ENCODE results near the gene KRTDAP. TPM values are rescaled to one million over a fixed set of nuclear protein-coding genes. Genes with fewer than 3 reads are reported as not detected.

The KRTDAP gene
- total and polyA plus RNA-seq, 9 of the 15 experiments (the other 6 are each of a cell fraction or from before 2014, with no cell fraction given) = not detected

DNA sequence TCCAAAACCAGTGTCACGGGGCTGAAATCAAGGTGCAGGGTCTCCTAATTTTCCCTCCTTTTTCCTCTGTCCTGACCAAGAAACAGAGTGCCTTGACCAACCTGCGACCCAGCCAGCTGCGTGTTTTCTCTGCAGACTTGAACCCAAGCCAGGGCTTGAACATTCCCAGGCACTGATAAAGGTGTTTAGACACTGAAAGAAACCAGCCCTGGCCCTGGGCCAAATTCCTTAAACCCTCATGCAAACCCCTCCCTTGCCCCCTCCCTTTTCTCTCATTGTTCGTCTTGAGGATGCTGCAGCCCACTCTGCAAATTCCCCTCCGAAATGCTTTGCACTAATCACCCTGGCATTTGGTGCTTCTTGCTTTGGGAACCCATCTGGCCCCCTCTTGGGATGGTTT lies 51.7 kb downstream of the KRTDAP start:
- no peaks in the 10 kb centered on the region for H3K36me3 ChIP-seq (ENCODE audit: control insufficient read depth, insufficient read depth, low read length)
- ChIA-PET CTCF (ENCODE audit: low intra/inter-chr PET ratio) (no interaction called here), POLR2A (interaction anchor here (1.5 to 2.1 kb wide), 2 partner anchors 8 to 12 kb away, joined by 4 to 6 read pairs; no protein-coding TSS in a partner anchor)
- no peaks in the 10 kb centered on the region for H3K79me2 ChIP-seq (ENCODE audit: control insufficient read depth, insufficient read depth, low read length)
- H4K20me1 ChIP-seq (replicated peaks; ENCODE audit: control insufficient read depth, insufficient read depth, low read length) = no peaks in the 10 kb centered on the region
- no peak overlapping the region for H3K4me3 ChIP-seq
- no peaks in the 10 kb centered on the region for H3K9me3 ChIP-seq (replicated peaks; ENCODE audit: control insufficient read depth, insufficient read depth, low read depth, low read length)
- H3K9me1 ChIP-seq (ENCODE audit: control insufficient read depth, insufficient read depth, low read length) = no peaks in the 10 kb centered on the region
- H3K27me3 ChIP-seq (ENCODE audit: control insufficient read depth in 2 of 2, insufficient read depth in 2 of 2, low read length in 2 of 2) = peaks cover 17 to 48% of the 10 kb centered on the region in 2 experiments
- TF ChIP-seq SMC3 (conservative IDR thresholded peaks at IDR 0.05; ENCODE audit: insufficient read depth, low read depth, low read length) = no peak
- peak; percentile 42; the same call in 1 of the 2 replicates for TF ChIP-seq NFIX (CRISPR knock-in tag; IDR thresholded peaks at IDR 0.05; ENCODE audit: low read depth)
- peak; percentile 93 for TF ChIP-seq NFIC (IDR thresholded peaks at IDR 0.05)
- H3K9ac ChIP-seq (ENCODE audit: insufficient read depth in 1 of 2, low read depth in 2 of 2, low read length in 2 of 2) = no peak overlapping the region
- no TSS peak for BruUV-seq (replicated peaks)
- DNase-seq (ENCODE audit: extremely low read depth in 1 of 4, low spot score in 3 of 4) = peak in 1 of 4 experiments; percentile 38
- in situ Hi-C loops (cut with MboI) = no loop called here
- peaks cover 15 to 17% of the 10 kb centered on the region in 2 experiments; a peak in 4 of 5 replicates for H3K4me1 ChIP-seq (replicated peaks in 1 of 2; ENCODE audit: control insufficient read depth in 2 of 2, insufficient read depth in 2 of 2, low read length in 2 of 2)
- no peak for FAIRE-seq
- intact Hi-C loops (cut with micrococcal nuclease) = no loop called here
- no peak overlapping the region for H3K4me2 ChIP-seq (ENCODE audit: insufficient read depth, low read length)
- WGBS (ENCODE audit: insufficient coverage, low coverage, missing lambda C conversion rate) = 0% methylated on average over 5 of the region's 5 CpGs
- H3K27ac ChIP-seq (ENCODE audit: extremely low read depth, low read depth, low read length) = no peak overlapping the region
- ATAC-seq = no peak
- no peak overlapping the region for H2AFZ ChIP-seq (ENCODE audit: low read depth, low read length)

DNA sequence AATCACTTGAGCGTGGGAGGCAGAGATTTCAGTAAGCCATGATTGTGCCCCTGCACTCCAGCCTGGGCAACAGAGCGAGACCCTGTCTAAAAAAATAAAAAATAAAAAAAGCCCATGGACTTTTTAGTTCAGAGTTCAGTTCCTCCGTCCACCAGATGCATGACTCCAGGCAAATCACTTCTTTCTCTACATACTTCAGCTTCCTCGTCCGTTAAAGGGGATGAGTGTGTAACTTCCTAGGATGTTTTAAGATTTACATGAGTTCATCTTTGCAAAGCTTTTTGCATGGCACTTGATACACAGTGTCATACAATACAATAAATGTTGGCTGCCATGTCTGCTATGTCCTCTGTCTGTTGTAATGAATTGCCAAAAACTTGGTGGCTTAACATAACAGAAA lies 52.2 kb downstream of the KRTDAP start:
- ChIA-PET CTCF (ENCODE audit: low intra/inter-chr PET ratio) (no interaction called here), POLR2A (interaction anchor here (2.1 kb wide), 1 partner anchor 7 kb away, joined by 6 read pairs; no protein-coding TSS in a partner anchor)
- intact Hi-C loops (cut with micrococcal nuclease) (no loop called here), in situ Hi-C loops (cut with MboI) (no loop called here)
- no peaks in the 10 kb centered on the region for H3K9me1 ChIP-seq (ENCODE audit: control insufficient read depth, insufficient read depth, low read length)
- no peaks in the 10 kb centered on the region for H3K79me2 ChIP-seq (ENCODE audit: control insufficient read depth, insufficient read depth, low read length)
- no peak overlapping the region for H3K27ac ChIP-seq (ENCODE audit: extremely low read depth, low read depth, low read length)
- H4K20me1 ChIP-seq (replicated peaks; ENCODE audit: control insufficient read depth, insufficient read depth, low read length) = no peaks in the 10 kb centered on the region
- peaks cover 19 to 53% of the 10 kb centered on the region in 2 experiments for H3K27me3 ChIP-seq (ENCODE audit: control insufficient read depth in 2 of 2, insufficient read depth in 2 of 2, low read length in 2 of 2)
- no peak overlapping the region for H3K9ac ChIP-seq (ENCODE audit: insufficient read depth in 1 of 2, low read depth in 2 of 2, low read length in 2 of 2)
- peaks cover 15 to 17% of the 10 kb centered on the region in 2 experiments; a peak in 4 of 5 replicates for H3K4me1 ChIP-seq (replicated peaks in 1 of 2; ENCODE audit: control insufficient read depth in 2 of 2, insufficient read depth in 2 of 2, low read length in 2 of 2)
- H3K9me3 ChIP-seq (replicated peaks; ENCODE audit: control insufficient read depth, insufficient read depth, low read depth, low read length) = no peaks in the 10 kb centered on the region
- no peak for ATAC-seq
- no peak overlapping the region for H3K4me2 ChIP-seq (ENCODE audit: insufficient read depth, low read length)
- no TSS peak for BruUV-seq (replicated peaks)
- H3K4me3 ChIP-seq = no peak overlapping the region
- no peak for DNase-seq (ENCODE audit: extremely low read depth in 1 of 4, low spot score in 3 of 4)
- no peak for FAIRE-seq
- no peak overlapping the region for H2AFZ ChIP-seq (ENCODE audit: low read depth, low read length)
- WGBS (ENCODE audit: insufficient coverage, low coverage, missing lambda C conversion rate) = 7% methylated on average over 5 of the region's 5 CpGs
- no peaks in the 10 kb centered on the region for H3K36me3 ChIP-seq (ENCODE audit: control insufficient read depth, insufficient read depth, low read length)
- TF ChIP-seq KAT2B (IDR thresholded peaks at IDR 0.05; ENCODE audit: low read depth, low read length) = no peak
- no peak for TF ChIP-seq MYBL2 (IDR thresholded peaks at IDR 0.05; ENCODE audit: low read depth)
- TF ChIP-seq MYBL2 (CRISPR knock-in tag; IDR thresholded peaks at IDR 0.05; ENCODE audit: borderline replicate concordance) = no peak
- TF ChIP-seq, protein P1, sequence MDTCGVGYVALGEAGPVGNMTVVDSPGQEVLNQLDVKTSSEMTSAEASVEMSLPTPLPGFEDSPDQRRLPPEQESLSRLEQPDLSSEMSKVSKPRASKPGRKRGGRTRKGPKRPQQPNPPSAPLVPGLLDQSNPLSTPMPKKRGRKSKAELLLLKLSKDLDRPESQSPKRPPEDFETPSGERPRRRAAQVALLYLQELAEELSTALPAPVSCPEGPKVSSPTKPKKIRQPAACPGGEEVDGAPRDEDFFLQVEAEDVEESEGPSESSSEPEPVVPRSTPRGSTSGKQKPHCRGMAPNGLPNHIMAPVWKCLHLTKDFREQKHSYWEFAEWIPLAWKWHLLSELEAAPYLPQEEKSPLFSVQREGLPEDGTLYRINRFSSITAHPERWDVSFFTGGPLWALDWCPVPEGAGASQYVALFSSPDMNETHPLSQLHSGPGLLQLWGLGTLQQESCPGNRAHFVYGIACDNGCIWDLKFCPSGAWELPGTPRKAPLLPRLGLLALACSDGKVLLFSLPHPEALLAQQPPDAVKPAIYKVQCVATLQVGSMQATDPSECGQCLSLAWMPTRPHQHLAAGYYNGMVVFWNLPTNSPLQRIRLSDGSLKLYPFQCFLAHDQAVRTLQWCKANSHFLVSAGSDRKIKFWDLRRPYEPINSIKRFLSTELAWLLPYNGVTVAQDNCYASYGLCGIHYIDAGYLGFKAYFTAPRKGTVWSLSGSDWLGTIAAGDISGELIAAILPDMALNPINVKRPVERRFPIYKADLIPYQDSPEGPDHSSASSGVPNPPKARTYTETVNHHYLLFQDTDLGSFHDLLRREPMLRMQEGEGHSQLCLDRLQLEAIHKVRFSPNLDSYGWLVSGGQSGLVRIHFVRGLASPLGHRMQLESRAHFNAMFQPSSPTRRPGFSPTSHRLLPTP (IDR thresholded peaks at IDR 0.05; ENCODE audit: borderline replicate concordance, extremely low read depth, insufficient read length) = no peak
- no peak for TF ChIP-seq JUN (IDR thresholded peaks at IDR 0.05; ENCODE audit: borderline replicate concordance, low read depth, low read length)
- TF ChIP-seq JUN (CRISPR knock-in tag; IDR thresholded peaks at IDR 0.05; ENCODE audit: borderline replicate concordance) = no peak

Measured in K562 (cell line).